GM06990 (cell line): Measurements from ENCODE around the gene MED13L.
"Not testable (repeated sequence)": the region's sequence is repeated elsewhere in the genome, so short reads cannot be mapped to it uniquely, and the experiment has no call there.

Experiments
- DNase-seq: peaks from one replicate; pipeline ENCODE4 v3.0.0-alpha.2; 2011; ENCODE audit not compliant: insufficient read length; ENCODE audit errors: extremely low read depth
- H3K27me3 ChIP-seq: replicated peaks from 2 replicates; pipeline ENCODE4 v1.6.0; 2011; ENCODE audit warnings: low read length; ENCODE audit not compliant: control insufficient read depth, insufficient read depth
- H3K36me3 ChIP-seq: 2 replicates; pipeline ENCODE4 v1.5.1; 2011; ENCODE audit warnings: low read length; ENCODE audit not compliant: control insufficient read depth, insufficient read depth
- H3K4me3 ChIP-seq: replicated peaks from 2 replicates; pipeline ENCODE4 v1.5.1; 2011; ENCODE audit warnings: low read depth, mild to moderate bottlenecking, control low read depth, low read length
- CTCF ChIP-seq: IDR thresholded peaks from 2 replicates; pipeline ENCODE4 v1.5.1; 2011; ENCODE audit warnings: low read length, control low read depth, mild to moderate bottlenecking, inconsistent platforms; ENCODE audit not compliant: insufficient read depth, poor library complexity, severe bottlenecking

The MED13L gene

DNA sequence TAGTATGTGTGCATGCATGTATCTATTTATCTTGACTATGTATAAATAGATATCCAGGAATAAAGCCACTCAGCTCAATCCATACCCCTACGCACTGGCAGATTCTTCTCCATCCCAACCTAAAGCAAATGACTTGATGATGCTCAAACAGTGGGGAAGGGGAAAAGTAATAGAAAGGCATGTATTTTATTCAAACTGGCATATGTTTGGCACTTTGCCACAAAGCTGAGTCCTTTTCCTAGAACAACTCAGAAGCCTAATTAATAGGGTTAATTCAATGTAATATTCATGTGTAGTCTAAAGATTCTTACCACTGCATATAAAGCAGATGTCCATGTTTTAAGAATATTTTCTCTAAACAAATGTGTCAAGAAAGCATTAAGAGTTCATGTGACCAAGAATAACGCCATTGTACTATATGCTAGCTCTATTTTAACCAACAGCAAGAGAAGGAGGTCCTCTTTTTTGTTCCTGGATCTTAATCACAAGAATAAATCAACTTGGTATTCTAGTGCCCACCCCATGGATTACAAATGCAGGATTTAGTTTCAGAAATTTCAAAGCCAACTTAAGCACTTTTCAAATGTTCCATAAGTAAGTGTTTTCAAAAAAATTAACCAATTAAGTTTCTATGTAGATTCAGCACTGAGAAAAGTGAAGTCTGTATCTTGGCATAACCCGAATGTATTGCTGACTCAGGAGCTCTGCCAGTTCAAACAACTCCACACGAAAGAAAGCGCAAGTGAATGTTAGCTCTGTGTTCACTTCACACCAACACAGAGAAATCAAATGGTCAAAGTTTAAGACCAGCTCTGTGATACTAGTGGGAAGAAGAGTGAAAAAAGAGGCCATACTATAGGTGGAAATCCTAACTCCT lies 233.6 kb downstream of the MED13L start:
- H3K27me3 ChIP-seq = no peaks in the 10 kb centered on the region
- no peaks in the 10 kb centered on the region for H3K36me3 ChIP-seq
- no peak overlapping the region for H3K4me3 ChIP-seq
- no peak for DNase-seq
- no peak for TF ChIP-seq CTCF

DNA sequence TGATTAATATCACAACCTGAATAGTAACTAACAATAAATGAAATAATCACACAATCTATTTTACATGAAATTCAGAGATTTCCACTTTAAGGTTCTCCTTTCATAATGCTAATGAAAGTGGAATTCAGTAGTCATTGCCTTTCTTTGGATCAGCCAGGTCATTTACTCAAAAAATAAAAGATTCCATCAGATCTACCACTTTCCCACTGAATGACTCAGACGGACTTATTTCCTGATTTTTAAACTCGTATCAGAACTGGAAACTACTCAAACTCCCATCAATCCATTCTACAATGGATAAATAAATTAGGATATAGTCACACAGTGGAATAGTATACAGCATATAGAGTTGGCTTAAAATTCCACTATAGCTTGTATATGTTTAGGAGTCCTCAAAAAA lies 237.1 kb downstream of the MED13L start:
- no peaks in the 10 kb centered on the region for H3K36me3 ChIP-seq
- no peak for DNase-seq
- TF ChIP-seq CTCF = no peak
- no peak overlapping the region for H3K4me3 ChIP-seq
- H3K27me3 ChIP-seq = no peaks in the 10 kb centered on the region

DNA sequence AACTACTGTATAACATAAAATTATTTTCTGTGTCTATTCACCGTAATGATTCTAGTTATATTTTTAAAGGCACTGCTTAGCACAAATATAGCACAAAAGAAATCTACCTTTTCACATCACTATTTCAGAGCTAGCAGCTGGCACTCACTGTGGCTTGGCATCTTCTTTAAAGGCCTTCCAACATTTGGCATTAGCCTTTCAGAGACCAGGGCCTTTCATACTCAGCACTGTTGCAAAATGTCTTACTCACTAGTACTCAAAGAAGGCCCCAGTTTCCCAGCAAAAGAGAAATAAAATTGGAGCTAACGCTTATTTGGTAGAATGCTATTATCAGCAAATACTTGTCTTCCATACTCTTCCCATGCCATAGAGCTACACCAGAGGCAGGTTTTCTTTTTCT lies 238.4 kb downstream of the MED13L start:
- no peak for DNase-seq
- Histone ChIP-seq H3K27me3 (no peaks in the 10 kb centered on the region), H3K4me3 (no peak overlapping the region), H3K36me3 (no peaks in the 10 kb centered on the region)
- TF ChIP-seq CTCF = no peak

DNA sequence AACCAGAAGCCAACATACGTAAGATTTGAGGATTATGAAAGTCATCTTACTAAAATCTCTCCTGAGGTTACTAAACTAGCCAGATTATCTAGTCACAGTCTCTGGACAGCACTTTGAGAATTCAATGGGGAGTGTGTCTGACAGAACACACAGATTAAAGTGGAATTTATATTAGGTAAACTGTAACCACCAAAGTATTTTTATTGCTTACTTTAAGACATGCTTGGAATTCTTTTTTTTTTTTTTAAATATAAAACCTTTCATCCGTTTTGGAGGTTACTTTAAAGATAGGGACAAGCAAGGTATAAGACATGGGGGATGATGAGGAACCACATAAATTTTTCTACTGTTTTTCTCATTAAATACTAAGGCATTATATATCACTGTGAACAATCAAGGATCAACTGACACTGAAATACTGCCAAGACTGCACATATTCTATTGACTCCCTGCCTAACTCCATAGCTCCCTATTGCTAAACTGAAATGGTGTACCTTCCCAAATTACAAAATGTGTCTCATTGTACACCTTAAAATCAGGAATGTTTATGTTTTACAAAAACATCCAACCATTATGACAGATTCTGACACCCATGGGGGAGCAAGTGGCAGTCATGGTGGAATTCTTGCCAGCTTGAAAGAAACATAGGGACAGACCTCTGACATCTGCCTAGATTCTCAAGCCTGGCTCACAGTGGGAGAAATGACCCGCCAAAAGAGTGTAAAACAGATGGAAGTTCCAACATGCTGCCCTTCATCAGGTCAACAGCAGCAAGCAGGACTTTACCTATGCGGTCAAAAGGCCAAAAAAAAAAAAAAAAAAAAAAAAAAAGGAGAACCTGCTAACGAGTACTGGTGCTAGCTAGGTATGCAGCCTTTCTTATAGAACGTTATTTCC lies 239.3 kb downstream of the MED13L start:
- TF ChIP-seq CTCF = no peak

DNA sequence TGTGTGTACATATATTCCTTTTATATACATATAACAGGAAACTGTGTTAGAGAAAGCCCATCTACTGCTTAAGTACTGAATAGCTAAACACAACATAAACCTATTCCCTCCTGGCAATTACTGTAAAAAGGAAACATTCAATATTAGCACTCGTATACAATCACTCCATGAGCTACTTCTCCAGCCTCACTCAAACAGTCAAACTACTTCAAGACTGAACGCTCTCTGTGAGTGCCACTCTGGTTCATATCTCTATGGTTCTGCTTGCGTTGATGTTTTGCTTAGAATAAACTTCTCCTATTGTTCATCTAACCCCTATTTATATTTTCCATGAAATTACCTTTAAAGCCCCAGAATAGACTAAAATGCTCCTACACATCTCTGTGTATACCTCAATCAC lies 243.7 kb downstream of the MED13L start:
- Histone ChIP-seq H3K27me3 (no peaks in the 10 kb centered on the region), H3K4me3 (no peak overlapping the region), H3K36me3 (no peaks in the 10 kb centered on the region)
- TF ChIP-seq CTCF = no peak
- DNase-seq = no peak

More for the DNA sequence above, 239.3 kb downstream of the MED13L start:
- Histone ChIP-seq H3K27me3 (no peaks in the 10 kb centered on the region), H3K4me3 (no peak overlapping the region), H3K36me3 (no peaks in the 10 kb centered on the region)
- DNase-seq = no peak

DNA sequence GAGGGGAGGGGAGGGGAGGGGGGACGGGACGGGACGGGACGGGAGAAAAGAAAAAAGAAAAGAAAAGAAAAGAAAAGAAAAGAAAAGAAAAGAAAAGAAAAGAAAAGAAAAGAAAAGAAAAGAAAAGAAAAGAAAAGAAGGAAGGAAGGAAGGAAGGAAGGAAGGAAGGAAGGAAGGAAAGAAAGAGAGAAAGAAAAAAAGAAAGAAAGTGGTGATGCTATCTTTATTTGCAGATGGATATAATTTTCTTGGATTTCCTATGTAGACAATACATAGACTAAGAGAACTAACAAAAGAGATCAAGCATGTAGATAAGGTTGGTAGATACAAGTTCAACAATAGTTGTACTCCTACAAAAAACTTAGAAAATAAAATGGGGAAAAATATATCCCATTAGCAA lies 245.9 kb downstream of the MED13L start:
- H3K4me3 ChIP-seq, H3K27me3 ChIP-seq, DNase-seq: not testable (repeated sequence)

More for the DNA sequence above, 245.9 kb downstream of the MED13L start:
- H3K36me3 ChIP-seq = not testable (repeated sequence)
